Mammary epithelial cell (primary cell): Measurements from ENCODE around the gene AUTS2.

Experiments used
- CTCF ChIP-seq, 2 donors: IDR thresholded peaks in 1 of 2; conservative IDR thresholded peaks in 1 of 2; 2 replicates each; pipeline ENCODE4 v1.5.1; 2011 to 2012; ENCODE audit warnings: inconsistent platforms in 2 of 2, low read length in 2 of 2, mild to moderate bottlenecking in 2 of 2, control low read depth in 1 of 2, low read depth in 1 of 2; ENCODE audit not compliant: insufficient read depth in 1 of 2; ENCODE audit errors: extremely low read depth in 1 of 2
- EZH2 ChIP-seq: IDR thresholded peaks from 2 replicates; pipeline ENCODE4 v1.6.1; 2012; ENCODE audit warnings: low read length, inconsistent platforms, borderline replicate concordance

GRCh38 chr7:69676247-69676646 lies 78.0 kb downstream of the AUTS2 start:
- TF ChIP-seq CTCF (conservative IDR thresholded peaks at IDR 0.05 in 1 of 2, IDR thresholded peaks at IDR 0.05 in 1 of 2; ENCODE audit: extremely low read depth in 1 of 2, insufficient read depth in 1 of 2, low read depth in 1 of 2, low read length in 2 of 2) (no peak), EZH2 (no peak)
